DMS153 treated with DMSO at 0.1 percent for 48 hours (cell line): Measurements from ENCODE around the gene SLC7A14.

Experiments used
- DNase-seq: peaks from one replicate; lab custom pipeline; 2025; ENCODE audit not compliant: unreplicated experiment; lab: John Stamatoyannopoulos, UW

Gene SLC7A14

GRCh38 chr3:170585937-170586310, at the start of gene SLC7A14:
SLC7A14 (minus strand) TSS chr3:170586075; CDS start chr3:170526936, 59,139 bp downstream.
- no peak for DNase-seq

DNA sequence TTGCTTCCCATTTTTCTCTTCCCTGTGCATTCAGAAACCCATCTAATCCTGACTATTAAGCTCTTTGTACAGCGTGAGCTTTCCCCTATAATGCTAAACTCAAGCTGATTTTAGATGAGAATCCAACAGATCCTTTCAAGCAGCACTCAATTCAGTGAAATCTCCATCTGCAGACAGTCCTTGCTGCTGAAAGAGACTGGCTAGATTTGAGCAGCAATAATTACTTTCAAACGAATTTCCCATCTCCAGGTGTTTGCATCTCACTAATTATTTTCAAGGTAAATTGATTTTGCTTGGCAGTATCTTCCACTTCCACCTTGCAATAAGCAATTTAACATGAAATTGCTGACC, 49.5 kb upstream of the SLC7A14 start:
- DNase-seq, result no peak

GRCh38 chr3:170634663-170635384, 48.9 kb upstream of the SLC7A14 start:
- DNase-seq, result no peak

DNA sequence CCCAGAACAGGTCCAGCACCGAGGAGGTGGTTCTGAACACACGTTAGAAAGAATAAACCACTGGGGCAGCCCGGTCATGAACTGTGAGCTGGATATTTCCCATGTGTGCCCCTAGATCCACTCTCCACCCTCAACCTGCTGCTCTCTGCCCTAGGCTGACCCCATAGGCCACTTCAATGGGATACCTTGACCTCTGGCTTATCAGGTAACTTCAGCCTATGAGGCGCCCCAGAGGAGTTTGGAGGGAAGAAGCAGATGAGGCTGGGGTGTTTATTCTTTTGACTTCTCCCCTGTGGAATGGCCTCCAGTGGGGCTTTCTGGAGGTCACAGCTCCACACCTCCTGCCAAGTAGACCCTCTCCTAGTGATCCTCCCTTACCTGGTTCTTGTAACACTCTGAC, 47.7 kb upstream of the SLC7A14 start:
- DNase-seq, result no peak

DNA sequence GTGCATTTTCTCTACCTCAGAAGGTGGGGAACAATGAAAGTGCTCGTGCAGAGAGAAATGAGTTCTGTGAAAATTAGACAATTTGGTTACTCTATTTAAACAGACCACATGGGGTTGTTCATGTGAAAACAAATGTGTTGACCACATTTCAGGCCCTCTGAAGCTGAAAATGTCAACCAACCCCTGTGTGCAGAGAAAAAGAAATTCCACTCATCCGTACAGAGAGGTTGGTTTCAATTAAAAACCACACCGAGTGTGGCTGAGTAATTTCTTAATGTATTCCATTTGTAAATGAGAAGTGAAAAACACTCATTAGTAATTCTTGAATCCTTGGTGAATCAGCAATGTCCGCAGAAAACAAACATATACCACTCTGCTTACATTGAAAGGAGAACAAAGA, 46.9 kb upstream of the SLC7A14 start:
- no peak for DNase-seq

DNA sequence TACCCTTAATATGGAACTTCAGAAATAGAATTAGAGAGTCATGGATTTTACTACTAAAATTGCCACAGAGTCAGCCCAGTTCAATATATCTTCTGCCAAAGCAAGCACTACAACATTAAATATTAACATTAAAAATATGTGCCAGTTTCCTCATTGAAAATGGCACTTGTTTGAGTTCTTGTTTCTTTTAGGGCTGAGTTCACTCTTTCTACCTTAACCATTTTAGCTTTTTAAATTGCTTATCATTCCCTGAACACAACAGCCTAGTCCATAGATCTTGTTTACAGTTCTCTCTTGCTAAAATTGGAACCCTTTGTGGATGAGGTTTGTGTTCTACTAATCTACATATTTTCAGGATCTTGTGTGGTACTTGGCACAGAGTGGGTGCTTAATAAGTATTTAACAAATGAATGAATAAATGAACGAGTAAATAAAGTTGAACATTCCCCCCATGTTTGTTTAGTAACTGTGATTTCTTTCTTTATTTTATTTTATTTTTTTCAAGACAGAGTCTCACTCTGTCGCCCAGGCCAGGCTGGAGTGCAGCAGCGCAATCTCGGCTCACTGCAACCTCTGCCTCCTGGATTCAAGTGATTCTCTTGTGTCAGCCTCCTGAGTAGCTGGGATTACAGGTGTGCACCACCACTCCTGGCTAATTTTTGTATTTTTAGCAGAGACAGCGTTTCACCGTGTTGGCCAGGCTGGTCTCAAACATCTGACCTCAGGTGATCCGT, 46.0 kb upstream of the SLC7A14 start:
- no peak for DNase-seq

DNA sequence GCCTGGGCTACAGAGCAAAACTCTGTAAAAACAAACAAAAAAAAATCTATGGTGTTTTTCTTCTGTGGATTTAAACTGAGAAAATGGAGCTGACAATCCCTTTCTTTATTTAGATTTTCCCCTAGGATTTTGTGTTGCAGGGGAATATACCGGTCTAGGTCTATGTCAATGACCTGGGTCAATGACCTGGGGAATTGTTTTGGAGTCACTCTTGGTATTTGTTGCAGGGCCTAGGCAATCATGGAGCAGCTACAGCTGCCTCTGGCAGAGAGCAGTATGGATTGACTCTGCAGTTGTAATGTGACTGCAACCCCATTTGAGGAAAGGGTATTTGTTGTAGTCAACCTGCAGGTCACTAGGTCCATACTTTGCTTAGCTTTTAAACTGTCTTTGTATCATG, 37.6 kb upstream of the SLC7A14 start:
- DNase-seq, result no peak

DNA sequence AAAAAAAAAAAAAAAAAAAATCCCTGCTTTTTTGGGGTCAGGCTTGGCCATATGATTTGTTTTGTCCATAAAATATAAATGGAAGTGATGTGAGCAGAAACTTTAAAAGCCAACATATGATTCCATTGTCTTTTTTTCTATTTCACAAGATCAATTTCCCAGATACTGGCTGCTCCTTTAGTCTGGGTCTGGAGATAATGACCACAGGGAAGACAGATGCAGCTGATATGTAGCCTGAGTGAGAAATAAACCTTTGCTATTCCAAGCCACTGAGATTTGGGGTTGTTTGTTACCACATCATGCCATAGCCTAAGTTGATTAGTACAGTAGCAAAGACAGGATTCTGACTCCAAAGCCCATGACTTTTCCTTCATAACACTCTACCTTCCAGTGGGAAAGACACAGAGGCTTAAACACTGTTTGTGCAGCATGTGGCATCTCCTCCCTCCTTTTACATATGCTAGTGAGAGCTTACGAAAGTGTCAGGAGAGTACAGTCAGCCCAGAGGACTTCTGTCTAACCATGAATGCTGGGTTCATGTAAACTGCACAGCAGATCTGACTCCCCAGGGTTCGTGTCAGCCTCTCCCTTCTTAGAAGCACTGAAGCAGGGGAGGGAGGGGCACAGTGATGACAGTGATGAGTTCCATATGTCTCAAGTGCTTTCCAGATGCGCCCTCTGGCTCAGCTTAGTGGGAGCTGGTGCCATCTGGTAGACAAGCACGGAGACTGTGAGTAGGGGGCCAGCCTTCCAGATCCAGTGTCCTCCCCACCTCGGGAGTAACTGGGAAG, 36.7 kb upstream of the SLC7A14 start:
- DNase-seq, result no peak

- no peak for DNase-seq
Observed at GRCh38 chr3:170621256-170621655, 35.4 kb upstream of the SLC7A14 start.

- no peak for DNase-seq
Observed at GRCh38 chr3:170614214-170614966, 28.5 kb upstream of the SLC7A14 start.

DNA sequence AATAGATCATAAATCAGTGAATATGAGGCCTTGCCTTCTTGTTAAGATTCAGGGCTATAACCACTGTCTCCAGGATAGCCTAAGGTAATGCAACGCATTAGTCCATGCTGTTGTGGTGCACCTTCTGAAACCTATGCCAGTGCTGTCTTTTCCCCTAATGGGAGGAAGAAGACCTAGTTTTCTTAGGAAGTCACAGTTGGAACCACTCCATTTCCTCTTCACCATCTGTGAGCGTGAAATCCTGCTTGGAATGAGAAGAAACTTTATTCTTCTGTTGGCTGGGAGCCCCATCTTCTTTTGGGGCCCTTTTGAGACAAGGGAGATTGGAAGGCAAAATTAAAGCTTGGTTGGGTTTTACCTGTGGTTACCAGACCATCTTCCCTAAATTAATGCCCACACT, 25.9 kb upstream of the SLC7A14 start:
- DNase-seq, result no peak

GRCh38 chr3:170610321-170610884, 24.5 kb upstream of the SLC7A14 start:
- DNase-seq, result no peak

GRCh38 chr3:170608475-170608874, 22.6 kb upstream of the SLC7A14 start:
- no peak for DNase-seq

GRCh38 chr3:170606675-170607074, 20.8 kb upstream of the SLC7A14 start:
- no peak for DNase-seq

- DNase-seq, result no peak
Observed at GRCh38 chr3:170605490-170605889, 19.6 kb upstream of the SLC7A14 start.

- no peak for DNase-seq
Observed at GRCh38 chr3:170603770-170604510, 18.1 kb upstream of the SLC7A14 start.

GRCh38 chr3:170602556-170602955, 16.7 kb upstream of the SLC7A14 start:
- no peak for DNase-seq

DNA sequence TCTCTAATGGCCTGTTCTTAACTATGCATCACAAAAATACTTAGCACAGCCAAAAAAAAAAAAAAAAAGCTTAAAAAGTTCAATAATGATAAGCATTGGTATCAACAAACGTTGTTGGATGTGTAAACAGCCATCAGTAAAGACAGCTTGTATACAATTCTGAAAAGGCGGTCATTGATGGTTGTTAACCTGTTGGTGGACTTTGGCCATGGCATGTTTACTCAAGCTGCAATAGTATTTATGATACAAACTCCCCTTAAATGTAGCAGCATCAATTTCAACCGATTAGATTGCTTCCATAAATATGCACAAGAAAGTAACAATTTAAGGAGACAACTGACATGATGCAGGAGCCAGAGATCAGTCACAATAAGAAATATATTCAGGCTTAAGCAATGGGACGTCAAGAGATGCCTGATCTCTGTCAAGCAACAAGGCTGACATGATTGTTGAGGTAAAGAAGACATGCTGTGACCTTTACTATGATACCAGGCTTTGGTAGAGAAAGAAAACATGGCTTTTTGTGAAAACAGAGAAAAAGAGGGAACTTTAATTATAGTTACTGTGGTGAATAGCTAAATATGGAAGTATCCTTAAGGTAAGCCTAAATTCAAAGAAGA, 14.2 kb upstream of the SLC7A14 start:
- DNase-seq, result no peak

DNA sequence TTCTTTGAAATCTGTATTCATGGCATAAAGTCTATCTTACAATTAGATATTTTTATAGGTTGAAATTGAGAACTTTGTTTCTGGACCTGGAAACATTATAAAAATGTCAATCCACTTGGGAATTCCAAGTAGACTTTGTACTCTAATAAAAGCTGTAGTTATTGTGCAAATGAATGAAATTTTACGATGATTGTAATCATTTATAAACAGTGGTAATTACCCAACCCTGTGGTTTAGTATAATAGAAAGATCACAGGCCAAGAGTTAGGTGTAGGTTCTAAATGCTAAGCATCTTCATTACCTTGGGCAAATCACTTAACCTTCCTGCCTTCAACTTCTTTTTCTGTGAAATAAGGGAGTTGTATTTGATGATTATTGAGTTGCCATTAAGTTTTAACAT, 13.2 kb upstream of the SLC7A14 start:
- no peak for DNase-seq

DNA sequence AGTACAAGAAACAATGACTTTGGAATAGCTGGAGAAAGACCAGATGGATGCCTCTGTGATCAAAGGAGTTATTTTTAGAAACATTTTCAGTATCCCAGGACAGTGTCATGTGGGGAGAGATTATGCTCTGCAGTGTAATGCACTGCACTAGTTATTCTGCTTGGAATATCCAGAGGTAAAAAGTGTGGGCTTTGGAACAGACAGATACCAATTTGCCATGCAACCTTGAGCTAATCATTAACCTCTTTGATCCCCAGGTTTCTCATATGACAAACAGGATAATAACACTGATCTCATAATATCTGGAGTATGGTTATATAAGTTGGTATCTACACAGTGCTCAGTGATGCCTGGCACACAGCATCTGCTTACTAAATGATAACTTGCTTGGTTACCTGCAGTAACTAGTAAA, 12.2 kb upstream of the SLC7A14 start:
- DNase-seq, result no peak
